ENCODE results near the gene PRAMEF14.
"Not testable (repeated sequence)": the region's sequence is repeated elsewhere in the genome, so short reads cannot be mapped to it uniquely, and the experiment has no call there.

- TF ChIP-seq, protein P1, sequence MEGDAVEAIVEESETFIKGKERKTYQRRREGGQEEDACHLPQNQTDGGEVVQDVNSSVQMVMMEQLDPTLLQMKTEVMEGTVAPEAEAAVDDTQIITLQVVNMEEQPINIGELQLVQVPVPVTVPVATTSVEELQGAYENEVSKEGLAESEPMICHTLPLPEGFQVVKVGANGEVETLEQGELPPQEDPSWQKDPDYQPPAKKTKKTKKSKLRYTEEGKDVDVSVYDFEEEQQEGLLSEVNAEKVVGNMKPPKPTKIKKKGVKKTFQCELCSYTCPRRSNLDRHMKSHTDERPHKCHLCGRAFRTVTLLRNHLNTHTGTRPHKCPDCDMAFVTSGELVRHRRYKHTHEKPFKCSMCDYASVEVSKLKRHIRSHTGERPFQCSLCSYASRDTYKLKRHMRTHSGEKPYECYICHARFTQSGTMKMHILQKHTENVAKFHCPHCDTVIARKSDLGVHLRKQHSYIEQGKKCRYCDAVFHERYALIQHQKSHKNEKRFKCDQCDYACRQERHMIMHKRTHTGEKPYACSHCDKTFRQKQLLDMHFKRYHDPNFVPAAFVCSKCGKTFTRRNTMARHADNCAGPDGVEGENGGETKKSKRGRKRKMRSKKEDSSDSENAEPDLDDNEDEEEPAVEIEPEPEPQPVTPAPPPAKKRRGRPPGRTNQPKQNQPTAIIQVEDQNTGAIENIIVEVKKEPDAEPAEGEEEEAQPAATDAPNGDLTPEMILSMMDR (IDR thresholded peaks at IDR 0.05) = not testable (repeated sequence)
- TF ChIP-seq POLR2A (IDR thresholded peaks at IDR 0.05) = not testable (repeated sequence)
These were observed 44.7 kb downstream of the PRAMEF14 start for GRCh38 chr1:13302197-13302596.

Measured in thyroid gland (tissue), 4 donors.